Measurements from ENCODE around the gene SESTD1.

DNA sequence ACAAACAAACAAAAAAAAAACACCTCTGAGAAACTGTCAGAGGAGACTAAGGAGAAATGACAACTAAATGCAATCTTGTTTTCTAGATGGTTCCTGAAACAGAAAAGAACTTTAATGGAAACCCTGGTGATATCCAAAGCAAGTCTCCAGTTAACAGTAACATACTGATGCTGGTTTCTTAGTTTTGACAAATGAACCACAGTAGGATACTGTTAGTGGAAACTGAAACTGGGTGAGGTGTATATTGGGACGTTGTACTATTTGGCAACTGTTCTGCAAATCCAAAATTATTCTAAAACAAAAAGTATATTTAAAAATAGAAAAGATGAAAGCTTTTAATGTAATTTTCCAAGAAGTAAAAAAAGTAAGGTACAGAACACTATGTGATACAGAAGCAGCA is 11.4 kb downstream of the SESTD1 start:
- TF ChIP-seq EZH2 (IDR thresholded peaks at IDR 0.05; ENCODE audit: borderline replicate concordance, low read length): no peak
- TF ChIP-seq, protein P1, sequence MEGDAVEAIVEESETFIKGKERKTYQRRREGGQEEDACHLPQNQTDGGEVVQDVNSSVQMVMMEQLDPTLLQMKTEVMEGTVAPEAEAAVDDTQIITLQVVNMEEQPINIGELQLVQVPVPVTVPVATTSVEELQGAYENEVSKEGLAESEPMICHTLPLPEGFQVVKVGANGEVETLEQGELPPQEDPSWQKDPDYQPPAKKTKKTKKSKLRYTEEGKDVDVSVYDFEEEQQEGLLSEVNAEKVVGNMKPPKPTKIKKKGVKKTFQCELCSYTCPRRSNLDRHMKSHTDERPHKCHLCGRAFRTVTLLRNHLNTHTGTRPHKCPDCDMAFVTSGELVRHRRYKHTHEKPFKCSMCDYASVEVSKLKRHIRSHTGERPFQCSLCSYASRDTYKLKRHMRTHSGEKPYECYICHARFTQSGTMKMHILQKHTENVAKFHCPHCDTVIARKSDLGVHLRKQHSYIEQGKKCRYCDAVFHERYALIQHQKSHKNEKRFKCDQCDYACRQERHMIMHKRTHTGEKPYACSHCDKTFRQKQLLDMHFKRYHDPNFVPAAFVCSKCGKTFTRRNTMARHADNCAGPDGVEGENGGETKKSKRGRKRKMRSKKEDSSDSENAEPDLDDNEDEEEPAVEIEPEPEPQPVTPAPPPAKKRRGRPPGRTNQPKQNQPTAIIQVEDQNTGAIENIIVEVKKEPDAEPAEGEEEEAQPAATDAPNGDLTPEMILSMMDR (IDR thresholded peaks at IDR 0.05; ENCODE audit: low read length): no peak

Data from OCI-LY1 (cell line).